ENCODE measurements around the gene WDR87.

Gene WDR87

DNA sequence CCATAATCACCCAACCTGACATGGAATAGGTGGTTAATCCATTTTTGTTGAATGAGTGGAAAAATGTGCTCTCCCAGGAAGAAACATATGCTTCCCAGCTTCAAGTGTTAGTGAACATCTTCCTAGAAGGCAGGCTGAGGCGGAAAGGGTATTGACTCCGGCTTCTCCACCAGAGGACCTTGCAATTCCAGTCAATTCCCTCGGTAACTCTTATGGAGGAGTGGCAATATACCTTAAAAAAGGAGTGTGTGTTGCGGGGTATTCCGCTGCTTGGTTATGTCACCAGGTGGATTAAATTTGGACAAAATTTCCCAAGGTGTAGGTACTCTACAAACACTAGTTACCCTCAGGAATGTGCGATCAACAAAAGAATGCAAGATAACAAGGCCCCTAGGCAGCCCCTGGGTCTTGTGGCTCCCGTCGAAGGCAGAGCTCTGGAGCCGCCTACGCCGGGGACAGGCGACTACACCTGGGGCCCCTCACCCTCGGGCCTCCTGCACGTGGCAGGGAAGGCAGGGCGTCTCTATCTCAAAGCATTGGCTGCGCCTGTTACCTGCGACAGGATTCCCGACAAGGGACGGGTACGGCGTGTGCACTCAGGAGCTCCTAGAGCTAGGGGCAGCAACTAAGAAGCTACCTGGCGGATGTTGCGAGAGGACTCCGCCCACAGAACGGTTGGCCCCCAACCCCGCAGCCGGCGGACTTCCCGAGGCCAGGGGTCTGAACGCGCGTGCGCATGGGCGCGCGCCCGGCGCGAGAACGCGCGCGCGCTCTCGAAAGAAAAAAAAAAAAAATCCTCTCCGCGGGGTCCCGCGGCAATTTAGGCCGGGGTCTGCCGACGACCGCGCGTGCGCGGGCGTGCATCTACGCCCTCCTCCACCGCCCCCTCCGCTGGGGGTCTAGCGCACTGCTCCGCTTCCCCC, at the start of gene WDR87:
WDR87 (minus strand) TSS at position 649 of the 923 bp plus-strand sequence. CDS start 8,355 bp downstream, outside the sequence.
- peak; percentile 26 for DNase-seq (ENCODE audit: low read depth)

GRCh38 chr19:37955986-37956385, 49.6 kb upstream of the WDR87 start:
- no peak for DNase-seq (ENCODE audit: low read depth)

DNA sequence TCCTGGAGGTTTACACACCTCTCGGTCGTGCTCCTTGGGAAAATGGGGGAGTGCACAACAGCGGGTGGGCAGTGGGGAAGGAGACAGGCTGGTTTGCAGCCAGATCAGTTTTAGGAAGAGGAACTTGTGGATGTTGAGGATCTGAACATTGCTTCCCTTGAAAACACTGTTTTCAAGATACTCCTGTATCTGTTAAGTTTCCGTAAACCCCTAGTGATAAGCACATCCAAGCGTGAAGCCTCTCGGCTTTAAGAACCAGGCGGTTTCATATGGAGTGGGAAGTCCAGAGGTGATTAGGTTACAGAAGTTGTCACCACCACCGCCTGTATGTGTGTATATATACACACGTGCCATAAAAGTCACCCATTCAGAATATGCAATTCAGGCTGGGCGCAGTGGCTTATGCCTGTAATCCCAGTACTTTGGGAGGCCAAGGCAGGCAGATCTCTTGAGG, 48.1 kb upstream of the WDR87 start:
- no peak for DNase-seq (ENCODE audit: low read depth)

DNA sequence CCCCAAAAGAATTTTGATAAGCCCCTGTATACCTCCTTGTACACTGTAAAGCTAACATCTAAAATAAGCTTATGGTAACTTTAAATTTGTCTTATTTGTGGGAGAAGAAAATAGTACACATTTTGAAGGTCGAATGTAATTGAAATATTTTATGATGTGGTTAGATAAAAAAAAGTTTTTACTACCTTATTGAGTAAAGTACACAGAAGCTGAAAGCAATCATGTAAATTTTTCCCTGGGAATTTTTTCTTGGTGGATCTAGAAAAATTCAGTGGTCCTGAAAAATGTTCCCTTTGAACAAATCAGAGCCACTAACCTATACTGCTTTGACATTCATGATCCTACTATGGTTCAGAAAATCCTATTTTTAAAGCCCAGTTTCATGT, 47.5 kb upstream of the WDR87 start:
- no peak for DNase-seq (ENCODE audit: low read depth)

DNA sequence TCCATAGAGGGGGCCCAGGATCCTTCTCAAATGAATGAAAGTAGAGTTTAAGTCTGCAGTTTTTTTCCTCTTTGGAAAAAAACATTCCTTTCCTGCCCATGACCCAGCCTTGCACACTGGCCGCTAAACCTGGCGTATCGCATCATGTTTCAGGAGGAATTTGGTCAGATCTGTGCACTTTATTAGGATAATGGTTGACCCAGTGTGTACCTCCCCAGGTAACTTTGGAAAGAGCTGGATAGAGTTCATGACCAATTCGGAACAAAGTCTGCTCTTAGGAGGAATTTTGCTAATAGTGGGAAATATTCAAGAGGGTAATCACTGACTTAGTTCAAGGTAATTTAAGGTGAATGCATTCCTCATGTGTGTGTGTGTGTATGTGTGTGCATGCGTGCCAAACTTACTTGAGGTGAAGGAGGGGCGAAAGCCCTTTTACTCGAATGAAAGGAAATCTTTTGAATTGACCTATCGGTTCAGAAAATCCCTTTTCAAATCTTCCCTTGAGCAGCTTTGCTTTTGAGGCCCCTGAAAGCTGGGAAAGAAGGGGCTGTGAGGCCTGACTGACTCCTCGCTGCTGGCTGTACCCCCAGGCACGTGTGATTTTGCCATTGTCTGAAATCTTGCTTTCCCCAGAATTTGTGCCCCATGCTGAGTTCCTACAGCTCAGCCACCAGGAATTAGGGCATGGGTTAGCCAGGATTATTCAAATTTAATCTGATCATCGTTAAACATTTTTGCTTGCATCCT, 47.0 kb upstream of the WDR87 start:
- DNase-seq (ENCODE audit: low read depth): no peak

GRCh38 chr19:37951816-37952210, 45.4 kb upstream of the WDR87 start:
- no peak for DNase-seq (ENCODE audit: low read depth)

DNA sequence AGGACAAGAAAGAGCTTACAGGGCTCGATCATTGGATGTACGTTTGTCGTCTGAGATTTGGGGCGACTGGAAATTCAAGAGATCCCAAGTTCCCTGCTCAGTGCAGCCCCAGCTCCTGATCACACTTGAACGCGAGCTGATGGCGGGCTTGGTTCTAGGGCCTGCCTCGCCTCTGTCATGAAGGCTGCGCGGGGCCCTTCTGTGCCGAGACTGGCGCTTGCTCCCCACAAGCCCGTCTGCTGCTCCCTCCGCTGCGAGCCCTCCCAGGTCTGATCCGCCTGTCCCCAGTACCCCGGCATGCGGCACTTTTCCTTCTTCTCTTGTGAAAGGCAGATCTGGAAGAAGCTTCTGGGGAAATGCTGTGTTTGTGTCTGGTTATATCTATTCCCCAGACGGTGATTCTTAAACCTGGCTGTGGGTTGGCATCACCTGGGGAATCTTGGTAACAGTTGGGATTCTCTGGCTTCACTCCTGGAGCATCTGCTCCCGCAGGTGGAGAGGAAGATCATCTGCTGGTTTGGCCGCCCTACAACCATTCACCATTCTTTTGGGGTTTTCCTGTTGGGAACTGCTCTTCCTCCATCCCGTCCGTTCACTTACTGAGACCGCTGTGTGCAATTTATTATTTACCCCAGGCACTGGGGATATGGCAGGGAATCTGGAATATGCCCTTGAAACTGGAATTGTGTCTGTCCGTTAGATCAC, 44.2 kb upstream of the WDR87 start:
- no peak for DNase-seq (ENCODE audit: low read depth)

DNA sequence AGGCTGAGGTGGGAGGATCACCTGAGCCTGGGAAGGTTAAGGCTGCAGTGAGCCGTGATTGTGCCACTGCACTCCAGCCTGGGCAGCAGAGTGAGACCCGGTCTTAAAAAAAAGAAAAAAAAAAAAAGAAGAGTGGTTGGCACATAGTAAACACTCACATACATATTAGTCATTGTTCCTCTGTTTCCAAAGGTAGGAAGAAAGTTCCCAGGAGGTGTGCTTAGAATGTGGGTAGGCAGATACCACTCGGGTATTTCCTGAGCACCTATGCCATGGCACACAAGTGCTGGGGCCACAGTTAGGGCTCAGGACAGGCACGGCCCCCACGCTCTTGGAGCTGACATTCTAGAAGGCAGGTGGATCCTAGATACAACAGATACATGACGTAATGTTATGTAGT, 42.0 kb upstream of the WDR87 start:
- DNase-seq (ENCODE audit: low read depth): no peak

DNA sequence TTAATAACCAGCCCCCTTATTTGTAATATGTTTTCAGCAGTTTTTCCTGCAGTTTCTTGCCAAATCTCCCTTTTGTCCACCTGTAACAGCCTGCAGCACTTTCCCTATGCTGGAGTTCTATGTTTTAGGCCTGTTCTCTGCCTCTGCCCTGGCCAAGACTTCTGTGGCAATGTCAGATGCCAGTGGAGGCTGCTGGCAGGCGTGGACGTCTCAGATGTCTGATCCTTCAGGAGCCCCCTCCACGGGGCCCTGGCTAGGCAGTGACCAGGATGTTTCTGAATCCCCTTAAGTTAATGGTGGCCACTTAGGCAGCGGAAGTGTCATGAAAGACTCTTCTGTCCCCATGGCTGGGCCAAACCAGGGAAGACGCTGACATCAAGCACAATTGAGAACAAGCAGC, 41.4 kb upstream of the WDR87 start:
- no peak for DNase-seq (ENCODE audit: low read depth)

DNA sequence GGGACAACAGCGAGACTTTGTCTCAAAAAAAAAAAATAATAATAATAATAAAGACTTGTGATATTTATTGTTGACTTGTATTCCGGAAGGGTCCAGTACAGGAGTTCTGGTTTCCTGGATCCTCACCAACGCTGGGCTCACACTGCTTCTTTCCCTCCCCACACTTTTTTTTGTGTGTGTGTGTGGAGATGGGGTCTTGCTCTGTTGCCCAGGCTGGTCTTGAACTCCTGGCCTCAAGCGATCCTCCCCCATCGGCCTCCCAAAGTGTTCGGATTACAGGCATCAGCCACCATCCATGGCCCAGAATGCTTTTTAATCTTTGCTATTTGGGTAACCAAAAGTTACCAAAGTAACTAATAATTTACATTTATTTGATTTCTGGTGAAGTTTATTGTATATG, 39.7 kb upstream of the WDR87 start:
- no peak for DNase-seq (ENCODE audit: low read depth)

- no peak for DNase-seq (ENCODE audit: low read depth)
Measured at GRCh38 chr19:37943480-37943879, 37.1 kb upstream of the WDR87 start.

GRCh38 chr19:37942516-37942902, 36.1 kb upstream of the WDR87 start:
- DNase-seq (ENCODE audit: low read depth): no peak

DNA sequence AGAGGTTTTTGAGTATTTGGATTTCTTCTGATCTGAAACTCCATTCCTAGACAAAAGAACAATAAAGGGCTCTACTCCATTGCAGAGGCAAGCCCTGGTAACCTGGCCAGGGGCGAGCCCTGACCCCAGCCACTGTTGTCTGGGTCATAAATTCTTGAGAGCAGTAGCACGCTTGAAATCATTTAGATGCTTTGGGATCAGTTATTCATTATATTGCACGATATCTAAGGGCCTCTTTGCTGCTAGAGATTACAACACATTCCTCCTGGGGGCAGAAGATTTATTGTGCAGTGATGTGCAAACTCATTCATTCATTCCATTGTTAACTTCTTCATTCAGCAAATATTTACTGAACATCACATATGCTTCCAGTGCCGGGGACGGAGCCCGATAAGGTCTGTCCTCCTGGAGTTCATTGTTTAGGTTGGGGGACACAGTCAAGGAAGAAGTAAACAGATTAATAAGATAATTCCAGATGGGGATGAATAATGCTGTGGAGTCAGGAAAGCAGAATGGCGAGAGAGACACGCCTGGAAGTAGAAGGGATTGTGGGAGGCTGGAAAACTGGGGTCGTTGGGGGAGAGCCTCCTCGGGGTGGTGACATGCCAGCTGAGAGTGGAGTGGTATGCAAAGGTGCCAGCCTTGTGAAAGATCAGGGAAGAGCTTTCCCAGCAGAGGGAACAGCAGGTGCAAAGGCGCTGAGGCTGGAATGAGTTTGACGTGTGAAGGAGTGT, 35.6 kb upstream of the WDR87 start:
- no peak for DNase-seq (ENCODE audit: low read depth)

DNA sequence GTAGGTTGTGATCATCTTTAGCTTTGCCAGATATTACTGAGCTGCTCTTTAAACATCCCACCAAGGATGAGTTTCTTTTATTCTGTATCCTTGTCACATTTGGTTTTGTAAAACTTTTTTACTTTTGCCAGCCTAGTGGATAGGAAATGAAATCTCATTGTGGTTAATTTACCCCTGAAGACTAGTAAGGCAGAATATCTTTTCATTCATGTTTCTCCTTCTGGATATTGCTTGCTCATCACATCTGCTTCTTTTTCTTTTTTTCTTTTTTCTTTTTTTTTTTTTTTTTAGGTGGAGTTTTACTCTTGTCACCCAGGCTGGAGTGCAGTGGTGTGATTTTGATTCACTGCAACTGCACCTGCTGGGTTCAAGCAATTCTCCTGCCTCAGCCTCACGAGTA, 32.0 kb upstream of the WDR87 start:
- no peak for DNase-seq (ENCODE audit: low read depth)

DNA sequence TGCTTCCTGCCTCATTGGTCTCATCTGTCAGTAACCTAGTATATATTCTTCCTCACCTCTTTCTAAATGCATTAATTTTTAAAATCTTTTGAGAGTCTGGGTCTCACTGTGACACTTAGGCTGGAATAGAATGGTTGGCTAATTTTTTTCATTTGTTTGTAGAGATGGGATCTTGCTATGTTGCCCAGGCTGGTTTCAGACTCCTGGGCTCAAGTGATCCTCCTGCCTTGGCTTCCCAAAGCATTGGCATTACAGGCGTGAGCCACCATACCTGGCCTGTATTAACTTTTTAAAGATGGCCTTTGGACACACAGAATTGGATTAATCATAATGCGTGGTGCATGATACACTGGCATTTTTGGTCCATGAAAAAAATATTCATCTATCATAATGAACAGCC, 30.5 kb upstream of the WDR87 start:
- DNase-seq (ENCODE audit: low read depth): no peak

GRCh38 chr19:37936166-37936565, 29.8 kb upstream of the WDR87 start:
- no peak for DNase-seq (ENCODE audit: low read depth)

- DNase-seq (ENCODE audit: low read depth): no peak
Measured at GRCh38 chr19:37935341-37935740, 28.9 kb upstream of the WDR87 start.

- DNase-seq (ENCODE audit: low read depth): no peak
Measured at GRCh38 chr19:37933937-37934358, 27.6 kb upstream of the WDR87 start.

- DNase-seq (ENCODE audit: low read depth): no peak
Measured at GRCh38 chr19:37932985-37933936, 26.9 kb upstream of the WDR87 start.

DNA sequence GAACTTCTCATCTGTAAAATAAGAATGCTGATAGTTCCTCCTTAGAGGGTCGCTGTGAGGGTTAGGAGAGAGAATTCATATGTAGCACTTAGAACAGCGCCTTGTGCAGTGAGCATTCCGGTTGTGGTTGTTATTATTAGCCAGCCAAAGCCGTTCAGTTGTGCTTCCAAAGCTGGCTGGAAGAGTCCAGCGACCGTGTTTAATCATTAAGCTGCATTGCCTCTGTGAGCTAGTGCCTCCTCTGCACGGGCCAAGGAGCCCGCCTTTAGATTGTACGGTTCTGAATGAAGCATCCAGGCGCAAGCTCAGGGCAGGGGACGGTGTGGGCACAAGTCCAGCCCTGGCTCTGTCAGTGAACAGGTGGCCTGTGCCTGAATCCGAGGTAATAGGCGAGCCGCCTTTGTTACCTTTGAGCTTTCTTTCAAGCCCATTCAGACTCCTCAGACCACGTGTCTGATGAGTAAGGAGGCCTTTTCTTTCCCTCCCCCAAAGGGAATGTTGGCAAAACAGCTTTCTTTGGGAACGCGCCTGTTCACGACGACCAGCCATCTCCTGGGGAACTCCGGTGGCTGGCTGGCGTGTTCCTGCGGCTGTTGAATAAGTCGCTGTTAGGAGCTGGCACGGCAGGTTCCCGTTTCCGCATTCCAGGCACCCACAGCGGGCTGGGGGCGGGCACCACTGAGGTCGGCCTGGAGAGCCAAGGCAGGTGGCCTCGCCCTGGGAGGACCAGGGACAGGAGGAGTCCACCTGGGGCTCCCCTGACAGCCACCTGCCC, 25.7 kb upstream of the WDR87 start:
- DNase-seq (ENCODE audit: low read depth): no peak
